SW 1271 (cell line): ENCODE data around the gene FN3KRP.

ENCODE experiments used
- DNase-seq, 2 experiments: peaks; one replicate each; lab custom pipeline; 2025; lab: John Stamatoyannopoulos, UW

FN3KRP gene

DNA sequence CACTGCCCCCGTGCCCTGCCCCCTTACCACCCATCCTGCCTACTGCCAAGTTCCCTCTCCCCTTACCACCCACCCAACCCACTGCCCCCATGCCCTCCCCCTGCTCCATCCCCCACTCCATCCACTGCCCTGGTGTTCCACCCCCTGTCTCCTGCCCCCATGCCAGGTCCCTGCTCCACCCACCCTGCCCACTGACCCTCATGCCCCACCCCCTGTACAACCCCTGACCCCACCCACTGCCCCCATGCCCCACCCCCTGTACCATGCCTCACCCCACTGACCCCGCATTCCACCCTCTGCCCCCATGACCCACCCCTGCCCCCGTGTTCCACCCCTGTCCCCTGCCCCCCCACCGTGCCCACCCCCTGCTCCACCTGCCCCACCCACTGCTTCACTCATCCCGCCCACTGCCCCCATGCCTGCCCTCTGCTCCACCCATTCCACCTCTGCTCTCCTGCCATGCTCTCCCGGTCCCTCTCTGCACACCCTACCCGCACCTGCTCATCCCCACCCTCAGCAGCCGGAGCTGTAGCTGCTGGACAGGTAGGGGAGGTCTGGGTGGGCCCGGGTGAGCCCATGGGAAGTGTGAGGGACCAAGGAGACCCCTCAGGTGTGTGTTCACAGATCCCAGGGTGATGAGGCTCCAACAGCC lies 7.4 kb upstream of the FN3KRP start:
- no peak for DNase-seq

DNA sequence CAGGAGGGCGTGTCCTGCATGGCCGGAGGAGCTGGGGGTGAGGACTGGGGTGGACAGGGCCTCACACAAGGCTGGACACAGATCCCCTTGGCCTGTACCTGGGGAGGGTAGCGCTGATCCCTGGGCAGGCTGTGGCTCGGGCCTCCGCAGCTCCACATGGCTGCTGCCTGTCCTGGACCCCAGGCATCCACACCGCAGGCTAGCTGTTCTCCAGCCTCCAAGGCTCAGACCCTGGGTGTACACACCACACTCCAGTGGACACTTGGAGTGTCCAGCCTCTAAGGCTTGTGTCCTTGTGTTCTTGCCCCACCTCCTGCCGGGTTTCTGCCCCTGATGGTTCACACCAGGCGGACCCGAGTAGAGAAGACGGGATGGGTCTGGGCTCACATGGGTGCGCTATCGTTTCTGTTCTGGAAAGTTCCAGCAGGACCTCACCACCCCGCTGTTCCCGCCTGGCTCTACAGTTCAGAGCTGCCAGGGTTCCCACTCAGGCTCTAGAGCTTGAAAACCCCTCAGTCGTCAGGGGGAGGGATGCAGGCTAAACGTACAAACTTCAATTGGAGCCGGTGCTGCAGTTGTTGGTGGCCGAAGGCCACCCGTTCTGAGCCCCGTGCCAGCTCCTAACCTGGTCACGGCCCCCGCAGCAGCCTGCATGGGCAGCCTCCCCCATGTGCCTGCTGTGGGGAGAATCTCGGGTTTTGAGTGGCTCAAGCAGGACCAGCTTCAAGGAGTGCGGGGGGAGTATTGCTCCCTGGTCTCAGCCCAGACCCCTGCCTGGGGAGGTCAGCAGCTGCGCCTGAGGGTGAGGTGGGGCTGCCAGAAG lies 6.6 kb upstream of the FN3KRP start:
- DNase-seq, result no peak

DNA sequence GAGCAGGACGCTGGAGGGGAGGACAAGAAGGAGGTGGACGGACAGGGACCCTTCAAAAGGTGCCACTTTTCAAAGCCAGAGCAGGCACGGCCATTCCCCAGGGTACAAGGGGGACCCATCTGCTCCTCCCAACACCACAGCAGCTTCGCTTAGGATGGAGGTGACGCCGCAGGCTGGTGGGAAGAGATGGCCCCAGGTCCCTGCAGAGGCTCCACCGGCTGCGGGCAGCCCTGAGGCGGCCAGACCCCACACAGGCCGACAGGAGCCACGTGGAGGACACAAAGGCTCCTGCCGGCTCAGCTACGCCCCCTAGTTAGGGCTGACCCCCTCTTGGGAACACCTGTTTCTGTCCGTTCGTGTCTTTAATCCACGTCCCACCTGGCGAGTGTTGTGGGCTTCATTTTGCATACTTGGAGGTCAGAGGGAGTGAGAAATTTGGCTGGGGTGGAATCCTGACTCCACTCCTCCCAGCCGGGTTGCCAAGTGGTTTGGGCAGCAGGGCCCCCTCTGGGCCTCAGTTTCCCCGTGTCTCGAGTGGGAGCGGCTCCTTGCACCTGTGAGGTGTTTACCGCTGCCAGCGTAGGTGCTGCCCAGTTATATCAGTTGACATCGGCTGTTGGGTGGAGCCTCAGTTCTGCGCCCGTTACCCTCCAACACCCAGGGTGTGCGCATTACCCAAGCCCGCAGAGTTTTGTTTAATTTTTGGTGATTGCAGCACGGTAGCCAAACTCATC lies 5.8 kb upstream of the FN3KRP start:
- DNase-seq, result no peak

DNA sequence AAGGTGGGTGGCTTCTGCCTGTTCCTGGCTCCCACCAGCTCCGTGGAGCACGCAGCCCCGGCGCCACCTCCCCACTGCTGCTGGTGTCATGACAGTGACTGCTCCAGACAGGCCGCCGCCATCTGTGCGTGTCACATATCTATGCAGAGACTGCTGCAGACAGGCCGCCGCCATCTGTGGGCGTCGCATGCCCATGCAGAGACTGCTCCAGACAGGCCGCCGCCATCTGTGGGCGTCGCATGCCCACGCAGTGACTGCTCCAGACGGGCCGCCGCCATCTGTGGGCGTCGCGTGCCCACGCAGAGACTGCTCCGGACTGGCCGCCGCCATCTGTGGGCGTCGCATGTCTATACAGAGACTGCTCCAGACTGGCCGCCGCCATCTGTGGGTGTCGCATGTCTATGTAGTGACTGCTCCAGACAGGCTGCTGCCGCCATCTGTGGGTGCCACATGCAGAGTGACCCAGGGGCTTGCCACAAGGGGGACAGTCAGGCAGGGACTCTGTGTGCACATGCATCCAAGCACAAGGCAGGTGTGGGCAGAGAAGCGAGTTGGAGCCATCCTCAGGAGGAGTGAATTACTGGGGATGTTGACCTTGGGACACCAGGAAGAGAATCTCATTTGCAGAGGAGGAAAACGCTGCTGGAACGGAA lies 3.3 kb upstream of the FN3KRP start:
- no peak for DNase-seq

DNA sequence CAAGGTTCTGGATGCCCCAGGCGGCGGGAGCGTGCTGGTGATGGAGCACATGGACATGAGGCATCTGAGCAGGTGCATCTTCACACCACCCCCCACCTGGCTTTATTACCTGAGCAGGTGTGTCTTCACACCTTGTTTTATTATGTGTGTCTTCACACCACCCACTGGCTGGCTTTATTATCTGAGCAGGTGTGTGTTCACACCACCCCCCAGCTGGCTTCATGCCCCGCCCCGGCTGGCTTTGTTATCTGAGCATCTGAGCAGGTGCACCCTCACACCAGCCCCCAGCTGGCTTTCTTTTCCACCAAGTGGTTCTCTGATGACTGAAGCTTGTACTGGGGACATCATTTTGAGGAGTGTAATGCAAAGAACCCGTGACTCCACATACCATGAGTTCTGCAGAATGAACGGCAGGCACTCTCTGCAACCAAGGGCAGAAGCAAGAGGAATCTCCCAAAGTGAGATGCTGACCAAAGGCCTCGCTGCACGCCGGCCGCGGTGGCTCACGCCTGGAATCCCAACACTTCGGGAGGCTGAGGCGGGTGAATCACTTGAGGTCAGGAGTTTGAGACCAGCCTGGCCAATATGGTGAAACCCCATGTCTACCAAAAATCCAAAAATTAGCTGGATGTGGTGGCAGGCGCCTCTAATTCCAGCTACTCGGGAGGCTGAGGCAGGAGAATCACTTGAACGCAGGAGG lies 2.6 kb downstream of the FN3KRP start:
- DNase-seq, result no peak

DNA sequence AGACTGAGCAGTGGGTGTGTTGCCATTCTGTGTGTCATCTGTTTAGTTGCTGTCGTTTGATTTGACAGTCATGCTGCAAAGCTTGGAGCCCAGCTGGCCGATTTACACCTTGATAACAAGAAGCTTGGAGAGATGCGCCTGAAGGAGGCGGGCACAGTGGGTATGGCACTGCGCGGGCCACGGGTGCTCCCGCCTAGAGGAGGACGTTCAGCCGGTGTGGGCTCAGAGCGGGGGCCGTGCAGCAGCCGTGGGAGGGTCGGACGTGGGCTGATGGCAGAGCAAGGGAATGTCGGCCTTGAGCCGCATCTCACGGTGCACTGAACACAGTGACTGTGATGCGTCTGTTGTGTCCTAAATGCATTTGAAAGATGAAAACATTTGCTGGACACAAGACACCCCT lies 3.7 kb downstream of the FN3KRP start:
- DNase-seq, result no peak

DNA sequence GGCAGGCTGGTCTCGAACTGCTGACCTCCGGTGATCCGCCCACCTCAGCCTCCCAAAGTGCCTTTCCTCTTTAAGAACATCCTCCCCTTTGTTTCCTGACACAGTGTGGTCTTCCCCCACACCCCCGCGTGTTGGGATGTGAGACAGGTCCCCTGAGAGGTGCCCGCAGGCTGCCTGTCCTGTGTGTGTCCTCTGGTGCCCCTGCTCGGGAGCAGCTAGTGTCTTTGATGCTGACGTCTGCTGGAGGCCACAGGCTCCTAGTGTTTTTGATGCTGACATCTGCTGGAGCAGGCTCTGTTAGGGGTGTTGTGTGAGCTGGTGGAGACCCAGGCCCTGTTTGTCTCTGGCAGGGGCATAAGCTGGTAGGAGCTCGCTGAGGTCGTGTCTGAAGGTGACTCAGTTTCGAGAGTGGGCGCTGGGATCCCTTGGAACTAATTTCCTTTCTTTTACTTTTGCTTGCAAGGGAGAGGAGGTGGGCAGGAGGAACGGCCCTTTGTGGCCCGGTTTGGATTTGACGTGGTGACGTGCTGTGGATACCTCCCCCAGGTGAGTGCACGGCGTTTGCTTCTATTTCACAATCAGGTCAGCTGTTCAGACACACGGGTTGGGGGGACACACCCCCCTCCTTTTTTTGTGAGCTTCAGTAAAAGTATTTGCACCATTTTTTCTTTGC lies 6.0 kb downstream of the FN3KRP start:
- no peak for DNase-seq

DNA sequence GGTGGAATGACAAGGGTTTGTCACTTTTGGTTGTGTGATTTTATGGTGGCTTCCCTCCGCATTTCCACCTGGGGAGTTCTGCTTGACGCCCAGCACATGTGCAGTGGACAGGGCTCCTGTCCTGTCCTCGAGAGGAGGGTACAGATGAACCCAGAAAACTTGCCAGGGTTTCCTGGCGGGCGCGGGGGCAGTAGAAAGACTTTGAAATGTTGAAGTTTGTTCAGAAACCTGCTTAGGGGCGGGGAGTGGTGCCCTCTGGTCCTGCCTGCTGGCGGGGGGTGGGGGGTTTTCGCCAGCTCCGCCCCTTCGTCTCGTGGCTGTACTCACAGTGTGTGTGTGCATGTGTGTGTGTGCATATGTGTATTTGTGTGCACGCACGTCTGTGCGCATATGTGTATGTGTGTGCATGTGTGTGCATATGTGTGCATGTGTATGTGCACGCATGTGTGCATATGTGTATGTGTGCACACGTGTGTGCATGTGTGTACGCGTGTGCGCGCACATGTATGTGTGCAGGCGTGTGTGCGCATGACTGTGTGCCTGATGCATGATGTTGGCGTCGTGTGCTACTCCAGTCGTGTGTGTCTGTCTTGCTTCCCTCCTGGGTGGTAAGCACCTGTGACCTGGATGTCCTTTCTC lies 6.8 kb downstream of the FN3KRP start:
- DNase-seq, result no peak

DNA sequence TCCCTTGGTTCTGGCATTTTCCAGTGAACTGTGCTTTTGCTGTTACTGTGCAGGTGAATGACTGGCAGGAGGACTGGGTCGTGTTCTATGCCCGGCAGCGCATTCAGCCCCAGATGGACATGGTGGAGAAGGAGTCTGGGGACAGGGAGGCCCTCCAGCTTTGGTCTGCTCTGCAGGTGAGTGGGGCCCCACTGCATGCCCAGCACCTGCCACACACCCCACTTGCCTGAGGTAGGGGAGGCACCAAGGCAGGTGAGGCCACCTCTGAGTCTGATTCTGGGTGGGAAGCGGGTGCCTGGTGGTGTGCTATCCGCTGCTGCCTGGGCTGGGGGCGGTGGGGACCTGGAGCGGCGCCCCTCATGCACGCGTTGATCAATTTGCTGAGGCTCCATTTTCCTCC lies 9.9 kb downstream of the FN3KRP start:
- no peak for DNase-seq

DNA sequence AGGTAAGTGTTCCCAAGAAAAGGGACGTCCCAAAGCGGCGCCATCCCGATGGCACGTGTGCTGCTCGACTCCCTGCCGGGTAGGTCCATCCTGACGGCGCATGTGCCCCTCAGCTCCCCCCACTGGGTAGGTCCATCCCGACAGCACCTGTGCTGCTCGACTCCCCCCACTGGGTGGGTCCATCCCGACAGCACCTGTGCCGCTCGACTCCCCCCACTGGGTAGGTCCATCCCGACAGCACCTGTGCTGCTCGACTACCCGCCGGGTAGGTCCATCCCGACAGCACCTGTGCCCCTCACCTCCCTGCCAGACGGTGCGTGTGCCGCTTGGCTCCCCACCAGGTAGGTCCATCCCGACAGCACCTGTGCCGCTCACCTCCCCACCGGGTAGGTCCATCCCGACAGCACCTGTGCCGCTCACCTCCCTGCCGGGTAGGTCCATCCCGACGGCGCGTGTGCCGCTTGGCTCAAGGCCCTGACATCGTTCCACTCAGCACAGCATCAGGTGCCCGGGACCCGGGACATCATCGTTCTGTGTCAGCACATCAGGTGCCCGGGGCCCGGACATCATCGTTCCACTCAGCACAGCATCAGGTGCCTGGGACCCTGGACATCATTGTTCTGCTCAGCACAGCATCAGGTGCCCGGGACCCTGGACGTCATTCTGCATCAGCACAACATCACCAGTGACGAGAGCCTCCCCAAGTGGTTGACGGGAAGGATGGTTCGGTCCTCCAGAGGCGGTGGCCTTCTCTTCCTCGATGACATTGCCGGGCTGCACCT lies 13.2 kb downstream of the FN3KRP start:
- no peak for DNase-seq

DNA sequence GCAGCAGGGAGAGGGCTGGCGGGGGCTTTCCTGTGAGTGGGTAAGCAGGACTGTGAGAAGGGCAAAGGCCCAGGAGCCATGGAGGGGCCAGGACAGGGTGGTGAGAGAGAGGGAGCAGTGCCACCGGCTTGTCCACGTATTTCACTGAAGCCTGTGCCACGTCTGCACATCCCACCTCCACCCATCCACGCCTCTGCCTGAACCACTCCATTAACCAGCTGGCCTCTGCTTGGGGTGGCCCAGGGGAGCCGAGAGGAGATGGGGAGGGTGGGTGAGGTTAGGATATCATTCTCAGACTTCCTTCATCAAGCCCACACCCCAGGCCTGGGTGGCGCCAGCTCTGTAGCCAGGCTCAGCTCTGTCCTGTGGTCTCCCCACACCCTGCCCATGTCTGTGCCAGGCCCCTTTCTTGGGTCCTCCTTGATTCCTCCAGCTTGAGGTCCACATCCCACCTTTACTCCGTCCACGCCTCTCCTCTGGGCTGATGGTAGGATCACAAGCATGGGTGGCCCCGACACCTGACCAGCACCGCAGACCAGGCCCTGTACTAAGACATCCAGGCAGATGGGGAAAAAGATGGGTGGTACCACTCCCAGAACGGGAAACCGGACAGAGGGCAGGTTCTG lies 15.7 kb downstream of the FN3KRP start:
- no peak for DNase-seq

DNA sequence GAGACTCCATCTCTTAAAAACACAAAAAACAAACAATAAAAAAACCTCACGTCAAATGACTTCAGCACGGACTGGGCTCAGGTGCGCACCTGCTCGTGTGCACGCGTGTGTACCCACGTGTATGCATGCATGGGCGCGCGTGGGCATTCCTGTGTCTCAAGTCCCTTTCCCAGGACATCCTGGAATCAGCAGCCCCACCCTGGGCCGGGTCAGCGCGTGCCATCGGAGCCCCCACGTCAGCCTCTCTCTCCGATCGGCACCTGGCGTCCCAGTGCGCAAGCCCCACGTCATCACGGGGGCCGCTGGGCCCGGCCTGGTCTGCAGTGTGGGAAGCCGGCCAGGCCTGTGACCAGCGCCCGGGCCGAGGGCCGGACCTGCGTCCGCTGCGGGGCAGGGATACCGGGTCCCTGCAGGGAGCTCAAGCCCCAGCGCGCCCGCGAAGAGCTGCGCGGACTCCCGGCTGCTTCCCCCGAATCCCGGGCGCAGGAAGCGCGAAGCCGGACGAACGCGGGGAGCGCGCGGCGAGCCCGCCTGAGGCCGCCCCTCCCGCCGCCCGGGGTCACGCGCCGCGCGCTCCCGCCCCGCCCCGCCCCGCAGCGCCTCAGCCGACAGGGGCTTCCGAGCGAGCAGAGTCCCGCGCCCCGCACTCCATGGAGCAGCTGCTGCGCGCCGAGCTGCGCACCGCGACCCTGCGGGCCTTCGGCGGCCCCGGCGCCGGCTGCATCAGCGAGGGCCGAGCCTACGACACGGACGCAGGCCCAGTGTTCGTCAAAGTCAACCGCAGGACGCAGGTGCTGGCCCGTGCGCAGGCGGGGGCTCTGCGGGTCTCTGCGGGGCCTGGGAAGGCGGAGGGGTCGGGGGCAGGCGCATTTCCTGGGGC lies 18.7 kb downstream of the FN3KRP start, which contains the start of gene FN3K:
Gene FN3K, plus strand, starts transcription at position 629 of the 880 bp plus-strand sequence. Its CDS starts 22 bp downstream, at position 651.
- DNase-seq, result peak in 1 of 2 experiments; percentile 27

DNA sequence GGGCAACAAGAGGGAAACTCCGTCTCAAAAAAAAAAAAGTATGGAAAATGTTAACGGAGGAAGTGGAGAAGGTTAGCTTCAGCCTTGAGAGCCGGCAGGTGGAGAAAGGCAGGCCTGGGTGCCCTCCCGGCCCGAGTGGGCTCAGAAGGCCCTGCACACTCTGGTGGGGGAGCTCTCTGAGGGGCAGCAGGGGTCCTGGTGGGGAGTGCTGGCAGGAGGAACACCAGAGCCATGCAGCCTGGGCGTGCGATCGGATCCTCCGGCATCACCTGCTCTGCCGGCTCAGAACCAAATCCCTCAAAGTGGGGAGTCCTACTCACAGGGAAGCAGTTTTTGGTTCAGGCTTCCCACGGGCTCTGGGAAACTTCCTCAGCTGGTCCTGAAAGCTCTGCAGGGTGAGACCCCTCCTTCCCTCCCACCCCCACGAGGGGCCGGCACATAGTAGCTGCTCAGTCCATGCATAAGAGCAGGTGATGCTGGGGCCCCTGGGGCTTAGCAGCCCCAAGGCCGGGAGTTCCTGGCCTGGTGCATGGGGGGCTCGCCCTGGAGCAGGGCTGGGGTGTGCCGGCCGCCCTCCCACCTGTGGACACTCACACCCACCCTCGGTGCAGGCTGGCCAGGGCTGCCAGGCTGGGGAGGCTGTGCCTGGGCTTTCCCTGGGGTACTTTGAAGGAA lies 20.1 kb downstream of the FN3KRP start:
- DNase-seq, result no peak

DNA sequence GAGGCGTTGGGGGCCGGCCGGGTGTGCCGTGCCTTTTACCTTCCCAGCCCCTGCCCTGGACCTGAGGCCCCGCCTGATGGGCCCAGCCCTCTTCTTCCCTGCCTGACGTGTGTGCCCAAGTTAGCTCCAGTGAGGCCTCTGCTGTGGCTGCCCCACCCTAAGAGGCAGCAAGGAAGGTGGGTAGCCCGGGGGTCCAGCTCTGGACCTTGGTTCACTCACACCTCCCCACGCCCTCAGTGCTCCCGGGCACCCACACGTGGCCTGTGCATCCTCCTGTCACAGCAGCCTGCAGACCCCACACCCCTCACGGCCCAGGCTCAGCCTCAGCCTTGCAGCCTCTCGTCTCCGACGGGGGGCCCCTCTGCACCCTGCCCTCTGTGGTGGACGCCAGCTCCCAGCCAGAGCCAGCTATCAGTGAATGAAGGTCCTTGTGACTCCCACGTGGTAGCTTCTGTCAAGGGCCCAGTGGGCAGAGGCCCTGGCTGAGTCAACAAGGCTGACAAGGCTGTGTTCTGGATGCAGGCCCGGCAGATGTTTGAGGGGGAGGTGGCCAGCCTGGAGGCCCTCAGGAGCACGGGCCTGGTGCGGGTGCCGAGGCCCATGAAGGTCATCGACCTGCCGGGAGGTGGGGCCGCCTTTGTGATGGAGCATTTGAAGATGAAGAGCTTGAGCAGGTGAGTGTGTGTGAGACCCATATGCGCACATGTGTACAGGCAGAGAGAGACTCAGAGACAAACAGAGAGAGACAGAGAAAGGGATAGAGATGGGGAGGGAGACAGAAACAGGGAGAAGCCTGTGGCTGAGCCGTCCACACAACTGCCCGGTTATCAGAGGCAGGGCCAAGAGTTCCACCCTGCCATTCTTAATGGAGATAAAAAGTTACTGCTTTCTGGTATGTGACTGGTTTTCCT lies 21.7 kb downstream of the FN3KRP start:
- no peak for DNase-seq

DNA sequence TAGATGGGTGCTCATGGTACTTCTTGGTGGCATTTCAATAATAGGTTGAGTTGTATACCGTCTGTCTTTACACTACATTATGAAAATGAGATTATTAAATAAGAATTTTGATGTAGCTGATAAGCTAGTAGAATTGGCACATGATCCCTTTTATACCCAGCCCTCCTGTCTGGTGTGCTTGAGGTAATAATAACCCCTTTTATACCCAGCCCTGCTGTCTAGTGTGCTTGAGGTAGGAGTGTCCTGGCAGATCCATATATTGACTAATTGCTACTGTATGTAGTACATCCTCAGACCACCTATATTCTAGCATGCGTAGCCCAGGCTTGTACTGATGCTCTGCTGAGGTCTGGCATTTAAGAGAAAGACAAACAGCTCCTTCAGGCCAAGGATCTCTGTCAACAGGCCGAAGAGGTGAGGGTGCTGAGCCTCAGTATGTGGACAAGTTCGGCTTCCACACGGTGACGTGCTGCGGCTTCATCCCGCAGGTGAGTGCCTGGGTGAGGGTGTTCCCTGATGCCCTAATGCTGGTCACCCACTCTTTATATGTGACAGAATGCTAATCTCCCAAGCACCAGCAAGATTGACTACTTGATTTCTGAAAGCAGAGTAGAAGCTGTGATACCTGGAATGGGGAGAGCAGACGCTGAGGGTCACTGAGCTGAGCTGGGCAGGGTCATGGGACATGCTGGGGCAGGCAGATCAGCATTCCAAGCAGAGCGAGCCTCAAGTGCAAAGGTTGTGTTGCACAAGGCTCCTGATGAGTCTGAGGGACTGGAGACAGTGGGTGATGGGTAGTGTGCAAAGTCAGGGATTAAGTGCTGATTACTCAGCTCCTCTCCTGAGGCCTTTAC lies 24.6 kb downstream of the FN3KRP start:
- DNase-seq, result no peak
